ENCODE results near the gene ATG12.

- no peak for TF ChIP-seq POLR2A (IDR thresholded peaks at IDR 0.05; ENCODE audit: low read depth, low read length)
- no peak for TF ChIP-seq TAF1 (IDR thresholded peaks at IDR 0.05; ENCODE audit: borderline replicate concordance, low read depth, low read length)
Observed at GRCh38 chr5:115778417-115778816, 62.9 kb downstream of the ATG12 start.
